Suprapubic skin (tissue), 4 donors: ENCODE data around the gene MOXD1. TPM values are rescaled to one million over a fixed set of nuclear protein-coding genes. Genes with fewer than 3 reads are reported as not detected.
"Not testable (repeated sequence)": the region's sequence is repeated elsewhere in the genome, so short reads cannot be mapped to it uniquely, and the experiment has no call there.

ENCODE experiments used
- DNase-seq, 2 donors: peaks; one replicate each; pipeline ENCODE4 v3.0.0-alpha.2; 2019; ENCODE audit warnings: low spot score in 2 of 2
- H3K27ac ChIP-seq: fragments of 200-600 bp; sonication (generic); one replicate; pipeline ENCODE4 v1.5.1; 2019
- H3K27me3 ChIP-seq: fragments of 200-600 bp; sonication (generic); one replicate; pipeline ENCODE4 v1.5.1; 2019
- H3K36me3 ChIP-seq: fragments of 200-600 bp; sonication (generic); one replicate; pipeline ENCODE4 v1.5.1; 2019
- H3K4me1 ChIP-seq: fragments of 200-600 bp; sonication (generic); one replicate; pipeline ENCODE4 v1.5.1; 2019
- H3K4me3 ChIP-seq: fragments of 200-600 bp; sonication (generic); one replicate; pipeline ENCODE4 v1.5.1; 2019; ENCODE audit warnings: mild to moderate bottlenecking
- H3K9me3 ChIP-seq: fragments of 200-600 bp; sonication (generic); one replicate; pipeline ENCODE4 v1.5.1; 2019
- CTCF ChIP-seq, 2 donors: fragments of 200-600 bp in 1 of 2; fragments of 450-650 bp in 1 of 2; sonication (generic) in 1 of 2; IDR thresholded peaks; one replicate each; pipeline ENCODE4 v1.5.1; 2016 to 2019; ENCODE audit warnings: antibody characterized with exemption in 2 of 2, mild to moderate bottlenecking in 1 of 2, moderate library complexity in 1 of 2
- EP300 ChIP-seq: sonication (generic); formaldehyde crosslinking; IDR thresholded peaks from one replicate; pipeline ENCODE4 v1.6.1; 2017; ENCODE audit warnings: antibody characterized with exemption
- POLR2A ChIP-seq, 2 donors: fragments of 450-650 bp; IDR thresholded peaks; one replicate each; pipeline ENCODE4 v1.6.1; 2017; ENCODE audit warnings: antibody characterized with exemption in 2 of 2, mild to moderate bottlenecking in 2 of 2, moderate library complexity in 2 of 2
- POLR2AphosphoS5 ChIP-seq, 3 donors: sonication (generic); formaldehyde crosslinking; IDR thresholded peaks; one replicate each; pipeline ENCODE4 v1.6.1; 2017; ENCODE audit warnings: antibody characterized with exemption in 3 of 3
- WGBS: methylation state at CpG from one replicate; pipeline ENCODE4 v1.1.5; 2018; 5-methylcytosine and 5-hydroxymethylcytosine counted together
- total RNA-seq, 4 donors: library from RNA; depleted of rRNA; stranded (reverse); fragments of >200 nt; gene quantifications; one replicate each; pipeline ENCODE4 v1.1.0, GENCODE V29; 2016

MOXD1 gene
- total RNA-seq, 4 donors from 2014 or later: 16.7 to 25.9 (median 21.0) TPM

GRCh38 chr6:132362442-132363185, 38.7 kb downstream of the MOXD1 start:
- Histone ChIP-seq H3K27ac (no peak overlapping the region), H3K4me1 (no peaks in the 10 kb centered on the region), H3K4me3 (no peak overlapping the region), H3K9me3 (no peaks in the 10 kb centered on the region), H3K27me3 (no peaks in the 10 kb centered on the region), H3K36me3 (no peaks in the 10 kb centered on the region)
- DNase-seq: no peak
- 52% methylated on average over 6 of the region's 6 CpGs for WGBS
- TF ChIP-seq CTCF (IDR thresholded peaks at IDR 0.05): no peak
- no peak for TF ChIP-seq POLR2AphosphoS5 (IDR thresholded peaks at IDR 0.05)
- no peak for TF ChIP-seq EP300
- no peak for TF ChIP-seq POLR2A (IDR thresholded peaks at IDR 0.05)

- TF ChIP-seq POLR2A (IDR thresholded peaks at IDR 0.05) (no peak), CTCF (IDR thresholded peaks at IDR 0.05) (no peak), POLR2AphosphoS5 (IDR thresholded peaks at IDR 0.05) (no peak)
- WGBS: 91% methylated on average over 1 of the region's 1 CpG
These were observed 40.2 kb downstream of the MOXD1 start for GRCh38 chr6:132361101-132361500.

GRCh38 chr6:132359886-132360285, 41.4 kb downstream of the MOXD1 start:
- Histone ChIP-seq H3K36me3 (no peaks in the 10 kb centered on the region), H3K9me3 (no peaks in the 10 kb centered on the region), H3K27me3 (no peaks in the 10 kb centered on the region), H3K4me3 (no peak overlapping the region), H3K27ac (no peak overlapping the region), H3K4me1 (no peaks in the 10 kb centered on the region)
- TF ChIP-seq POLR2A (IDR thresholded peaks at IDR 0.05): no peak
- TF ChIP-seq CTCF (IDR thresholded peaks at IDR 0.05): no peak
- no peak for TF ChIP-seq POLR2AphosphoS5 (IDR thresholded peaks at IDR 0.05)
- no peak for TF ChIP-seq EP300
- DNase-seq: no peak
- WGBS: 74% methylated on average over 2 of the region's 2 CpGs

More at GRCh38 chr6:132361101-132361500, 40.2 kb downstream of the MOXD1 start:
- Histone ChIP-seq H3K9me3 (no peaks in the 10 kb centered on the region), H3K27me3 (no peaks in the 10 kb centered on the region), H3K27ac (no peak overlapping the region), H3K4me3 (no peak overlapping the region), H3K4me1 (no peaks in the 10 kb centered on the region), H3K36me3 (no peaks in the 10 kb centered on the region)
- no peak for DNase-seq

- Histone ChIP-seq H3K9me3 (no peaks in the 10 kb centered on the region), H3K36me3 (no peaks in the 10 kb centered on the region), H3K4me1 (no peaks in the 10 kb centered on the region), H3K27ac (no peak overlapping the region), H3K4me3 (no peak overlapping the region), H3K27me3 (no peaks in the 10 kb centered on the region)
- no peak for DNase-seq
- no peak for TF ChIP-seq CTCF (IDR thresholded peaks at IDR 0.05)
- TF ChIP-seq EP300: no peak
- TF ChIP-seq POLR2AphosphoS5 (IDR thresholded peaks at IDR 0.05): no peak
- TF ChIP-seq POLR2A (IDR thresholded peaks at IDR 0.05): no peak
These were observed 44.2 kb downstream of the MOXD1 start for GRCh38 chr6:132357120-132357519.

- no peaks in the 10 kb centered on the region for H3K36me3 ChIP-seq
- H3K9me3 ChIP-seq: no peaks in the 10 kb centered on the region
- H3K4me1 ChIP-seq: no peaks in the 10 kb centered on the region
- H3K4me3 ChIP-seq: no peak overlapping the region
- H3K27me3 ChIP-seq: no peaks in the 10 kb centered on the region
- DNase-seq: no peak
- H3K27ac ChIP-seq: no peak overlapping the region
- WGBS: 79% methylated on average over 7 of the region's 7 CpGs
- TF ChIP-seq POLR2A (IDR thresholded peaks at IDR 0.05) (no peak), POLR2AphosphoS5 (IDR thresholded peaks at IDR 0.05) (no peak), CTCF (IDR thresholded peaks at IDR 0.05) (no peak), EP300 (no peak)
These were observed 46.6 kb downstream of the MOXD1 start for GRCh38 chr6:132354517-132355167.

- H3K4me3 ChIP-seq, DNase-seq, H3K4me1 ChIP-seq, H3K9me3 ChIP-seq, H3K27ac ChIP-seq, H3K27me3 ChIP-seq, H3K36me3 ChIP-seq: not testable (repeated sequence)
- 81% methylated on average over 3 of the region's 3 CpGs for WGBS
These were observed 49.3 kb downstream of the MOXD1 start for GRCh38 chr6:132351986-132352385.
